WTC11 (cell line): ENCODE data around the gene ZNF689. TPM values are rescaled to one million over a fixed set of nuclear protein-coding genes. Genes with fewer than 3 reads are reported as not detected.
"Not testable (repeated sequence)": the region's sequence is repeated elsewhere in the genome, so short reads cannot be mapped to it uniquely, and the experiment has no call there.

Experiments used
- ATAC-seq: fragments of 200-7000 bp; cut with Tn5 transposase; 2 replicates; pipeline ENCODE4 v1.10.0; 2021; ENCODE audit warnings: mild to moderate bottlenecking, moderate library complexity
- CTCF ChIA-PET: fragments of 300-600 bp; sonication (Branson Sonifier 250); formaldehyde crosslinking; loops from one replicate; lab custom pipeline; 2021; ENCODE audit warnings: antibody characterized with exemption; lab: Charles Lee
- POLR2A ChIA-PET: fragments of 350-600 bp; sonication (Branson Sonifier 250); formaldehyde crosslinking; loops from one replicate; lab custom pipeline; 2021; ENCODE audit warnings: antibody characterized with exemption; lab: Charles Lee
- DNase-seq: peaks from one replicate; pipeline ENCODE4 v3.0.0; 2021; ENCODE audit warnings: low spot score
- H3K27ac Mint-ChIP-seq: 2 replicates; pipeline ENCODE4 v1.8.0; 2021; ENCODE audit warnings: mixed read lengths
- H3K27me3 Mint-ChIP-seq: 2 replicates; pipeline ENCODE4 v1.8.0; 2021; ENCODE audit warnings: low read depth, mild to moderate bottlenecking, moderate library complexity, mixed read lengths
- H3K36me3 Mint-ChIP-seq: 2 replicates; pipeline ENCODE4 v1.8.0; 2021; ENCODE audit warnings: mixed read lengths
- H3K4me1 Mint-ChIP-seq: 2 replicates; pipeline ENCODE4 v1.8.0; 2022; ENCODE audit warnings: mixed read lengths
- H3K4me3 Mint-ChIP-seq: 2 replicates; pipeline ENCODE4 v1.8.0; 2021; ENCODE audit warnings: mild to moderate bottlenecking, moderate library complexity, mixed read lengths
- H3K9me3 Mint-ChIP-seq: 2 replicates; pipeline ENCODE4 v1.8.0; 2021; ENCODE audit warnings: mixed read lengths
- ATF2 ChIP-seq: sonication (generic); formaldehyde crosslinking; IDR thresholded peaks from 2 replicates; pipeline ENCODE4 v1.8.1; 2022; ENCODE audit warnings: low read depth, missing genetic modification reagents, borderline replicate concordance
- ATF6 ChIP-seq: sonication (generic); formaldehyde crosslinking; IDR thresholded peaks from 2 replicates; pipeline ENCODE4 v1.8.1; 2023; ENCODE audit warnings: mild to moderate bottlenecking, missing genetic modification reagents
- CREB1 ChIP-seq: sonication (generic); formaldehyde crosslinking; IDR thresholded peaks from 2 replicates; pipeline ENCODE4 v1.8.0; 2023; ENCODE audit warnings: mild to moderate bottlenecking, missing genetic modification reagents
- GTF2I ChIP-seq: fragments of 250-450 bp; sonication (Bioruptor Pico); conservative IDR thresholded peaks from 2 replicates; pipeline ENCODE4 v1.4.0; 2021; ENCODE audit warnings: mild to moderate bottlenecking
- HMGXB4 ChIP-seq: sonication (generic); formaldehyde crosslinking; IDR thresholded peaks from 2 replicates; pipeline ENCODE4 v1.8.1; 2023; ENCODE audit warnings: mild to moderate bottlenecking, moderate library complexity, missing genetic modification reagents
- JUN ChIP-seq: sonication (generic); formaldehyde crosslinking; IDR thresholded peaks from 2 replicates; pipeline ENCODE4 v1.8.0; 2023; ENCODE audit warnings: mild to moderate bottlenecking, missing genetic modification reagents
- NR3C1 ChIP-seq: sonication (generic); formaldehyde crosslinking; conservative IDR thresholded peaks from 2 replicates; pipeline ENCODE4 v1.8.1; 2023; ENCODE audit warnings: low read depth, mild to moderate bottlenecking, missing genetic modification reagents
- PRDM15 ChIP-seq: sonication (generic); formaldehyde crosslinking; IDR thresholded peaks from 2 replicates; pipeline ENCODE4 v1.8.0; 2022; ENCODE audit warnings: missing genetic modification reagents
- RELA ChIP-seq: sonication (generic); formaldehyde crosslinking; IDR thresholded peaks from 2 replicates; pipeline ENCODE4 v1.8.1; 2022; ENCODE audit warnings: missing genetic modification reagents, mild to moderate bottlenecking, borderline replicate concordance
- RORB ChIP-seq: fragments of 250-450 bp; sonication (Bioruptor Pico); IDR thresholded peaks from 2 replicates; pipeline ENCODE4 v1.9.0; 2021; ENCODE audit warnings: mild to moderate bottlenecking
- ZNF121 ChIP-seq: sonication (generic); formaldehyde crosslinking; IDR thresholded peaks from 2 replicates; pipeline ENCODE4 v1.8.0; 2023; ENCODE audit warnings: missing genetic modification reagents
- ZNF416 ChIP-seq: fragments of 250-450 bp; sonication (Bioruptor Pico); IDR thresholded peaks from 2 replicates; pipeline ENCODE4 v1.9.0; 2021; ENCODE audit warnings: mild to moderate bottlenecking, inconsistent platforms
- ZNF425 ChIP-seq: fragments of 250-450 bp; sonication (Bioruptor Pico); conservative IDR thresholded peaks from 2 replicates; pipeline ENCODE4 v1.9.0; 2021; ENCODE audit warnings: mild to moderate bottlenecking
- ZNF671 ChIP-seq: fragments of 250-450 bp; sonication (Bioruptor Pico); IDR thresholded peaks from 2 replicates; pipeline ENCODE4 v1.8.0; 2021; ENCODE audit warnings: mild to moderate bottlenecking
- total RNA-seq: library from RNA; stranded (reverse); gene quantifications from 3 replicates; pipeline ENCODE4 v1.2.3, GENCODE V29; 2021

Gene ZNF689
- total RNA-seq, 1 experiment from 2014 or later: 13.2 TPM

GRCh38 chr16:30592871-30593270 is 17.3 kb downstream of the ZNF689 start (continued):
- TF ChIP-seq RELA (CRISPR knock-in tag) (no peak), NR3C1 (no peak), ZNF416 (no peak), JUN (no peak), CREB1 (CRISPR knock-in tag) (no peak), RORB (CRISPR knock-in tag) (no peak), ZNF671 (CRISPR knock-in tag) (no peak)

GRCh38 chr16:30590869-30591268 is 19.3 kb downstream of the ZNF689 start:
- CTCF ChIA-PET: interaction anchor here (1.0 kb wide), 1 partner anchor 161 kb away, joined by 6 read pairs; the partner anchor contains the start of gene DCTPP1
- H3K27ac Mint-ChIP-seq, POLR2A ChIA-PET, H3K9me3 Mint-ChIP-seq, H3K4me1 Mint-ChIP-seq, H3K4me3 Mint-ChIP-seq, ATAC-seq, DNase-seq, H3K27me3 Mint-ChIP-seq: not testable (repeated sequence)
- peaks cover 20% of the 10 kb centered on the region for H3K36me3 Mint-ChIP-seq

GRCh38 chr16:30589582-30589981 is 20.6 kb downstream of the ZNF689 start:
- H3K27ac Mint-ChIP-seq, H3K9me3 Mint-ChIP-seq, CTCF ChIA-PET, ATAC-seq, H3K27me3 Mint-ChIP-seq, POLR2A ChIA-PET, H3K4me1 Mint-ChIP-seq, H3K4me3 Mint-ChIP-seq, DNase-seq: not testable (repeated sequence)
- H3K36me3 Mint-ChIP-seq: peaks cover 16% of the 10 kb centered on the region

GRCh38 chr16:30588651-30589050 is 21.5 kb downstream of the ZNF689 start:
- no peaks in the 10 kb centered on the region for H3K27me3 Mint-ChIP-seq
- TF ChIP-seq GTF2I (CRISPR knock-in tag): no peak
- TF ChIP-seq ZNF121: peak; percentile 86
- no peak for TF ChIP-seq ATF6 (CRISPR knock-in tag)
- no peak for TF ChIP-seq ZNF425 (CRISPR knock-in tag)

GRCh38 chr16:30585400-30586191 is 24.6 kb downstream of the ZNF689 start, which contains the start of gene ZNF785:
ZNF785 (minus strand) TSS chr16:30585697; CDS start chr16:30585611, 86 bp downstream.
- peak within 1 kb of the TSS; percentile 97 for H3K27ac Mint-ChIP-seq
- peaks cover 27% of the 10 kb centered on the region for H3K36me3 Mint-ChIP-seq
- peaks cover 10% of the 10 kb centered on the region; the same call in 1 of the 2 replicates for H3K4me1 Mint-ChIP-seq
- ChIA-PET CTCF (interaction anchor here (0.8 to 3.7 kb wide), 17 partner anchors 13 to 493 kb away, joined by 3 to 19 read pairs (median 4); partner anchors contain the start of genes DCTPP1, ZNF688, ZNF747 and ZNF764), POLR2A (interaction anchor here (0.6 to 2.2 kb wide), 15 partner anchors 11 to 231 kb away, joined by 3 to 10 read pairs (median 4); partner anchors contain the start of genes DCTPP1, ZNF688, ZNF747 and ZNF771)
- no peaks in the 10 kb centered on the region for H3K27me3 Mint-ChIP-seq
- DNase-seq: peak; percentile 96
- H3K4me3 Mint-ChIP-seq: peak within 1 kb of the TSS; percentile 89
- ATAC-seq: peak; percentile 91
- H3K9me3 Mint-ChIP-seq: no peaks in the 10 kb centered on the region
- TF ChIP-seq CREB1 (CRISPR knock-in tag) (0 out of 2 replicates have a peak, but pooled peaks have one; percentile 66), PRDM15 (CRISPR knock-in tag) (0 out of 2 replicates have a peak, but pooled peaks have one; percentile 33), ATF2 (peak; percentile 81; the same call in 1 of the 2 replicates), HMGXB4 (CRISPR knock-in tag) (peak; percentile 96)

More at GRCh38 chr16:30588651-30589050, 21.5 kb downstream of the ZNF689 start:
- ChIA-PET POLR2A (no interaction called here), CTCF (interaction anchor here (3.7 kb wide), 1 partner anchor 10 kb away, joined by 14 read pairs; no protein-coding TSS in a partner anchor)
- Mint-ChIP-seq H3K36me3 (peaks cover 14% of the 10 kb centered on the region), H3K4me3 (no peak overlapping the region), H3K27ac (no peak overlapping the region), H3K4me1 (peaks cover 10% of the 10 kb centered on the region; the same call in 1 of the 2 replicates), H3K9me3 (no peaks in the 10 kb centered on the region)
- DNase-seq: no peak
- ATAC-seq: no peak
